ENCODE data around the gene BMP8A.

- TF ChIP-seq ZNF274 (IDR thresholded peaks at IDR 0.05; ENCODE audit: low read depth, low read length) (no peak), SUZ12 (IDR thresholded peaks at IDR 0.05; ENCODE audit: extremely low read depth, insufficient read depth, insufficient read length) (no peak), YY1 (IDR thresholded peaks at IDR 0.05; ENCODE audit: insufficient read depth, insufficient read length) (no peak)
These were observed 40.1 kb downstream of the BMP8A start for GRCh38 chr1:39531526-39531925.
